Measurements from ENCODE around the gene MAPK11.
A peak's percentile ranks its signal among the peaks of the same experiment; 100 is the strongest.

MAPK11 gene

DNA sequence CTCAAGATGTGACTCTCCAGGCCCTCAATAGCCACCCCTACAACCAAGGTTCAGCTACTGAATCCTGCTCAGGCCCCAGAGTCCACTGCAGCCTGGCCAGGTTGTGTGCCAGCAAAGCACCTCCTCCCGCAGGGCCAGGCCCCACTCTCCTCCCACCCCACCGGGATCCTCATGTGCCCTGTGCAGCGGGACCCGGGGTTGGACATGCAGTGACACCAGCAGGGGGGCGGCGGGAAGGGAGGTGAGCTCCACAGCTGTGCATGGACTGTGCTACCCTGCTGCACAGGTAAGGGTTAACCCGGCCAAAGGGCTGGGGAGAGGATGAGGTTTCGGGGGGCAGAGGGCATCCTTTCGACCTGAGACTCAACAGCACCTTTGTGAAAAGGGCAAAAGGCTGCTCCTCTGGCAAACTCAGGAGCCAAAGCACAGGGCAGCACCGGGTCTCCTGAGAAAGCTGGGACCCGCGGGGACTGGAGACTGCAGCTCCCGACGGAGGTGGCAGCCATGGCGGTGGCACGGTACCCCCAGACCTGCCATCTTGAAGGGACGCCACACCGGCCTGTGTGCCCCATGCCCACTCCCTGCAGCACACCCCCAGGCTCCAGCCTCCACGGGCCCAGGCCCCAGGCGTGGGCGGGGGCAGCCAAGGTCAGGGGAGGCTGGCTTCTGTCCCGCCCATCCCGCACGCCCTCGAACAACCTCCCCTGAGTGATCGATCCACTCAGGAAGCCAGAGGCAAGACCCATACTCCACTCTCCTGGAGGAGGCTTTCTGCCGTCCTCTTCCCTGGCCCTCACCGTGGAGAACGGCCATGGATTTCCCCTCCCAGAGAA, 26.7 kb upstream of the MAPK11 start:
- no peak for DNase-seq (ENCODE audit: extremely low read depth, low read depth)
- H3K4me3 ChIP-seq (replicated peaks; ENCODE audit: low read depth, low read length): no peak overlapping the region
- TF ChIP-seq, protein P1, sequence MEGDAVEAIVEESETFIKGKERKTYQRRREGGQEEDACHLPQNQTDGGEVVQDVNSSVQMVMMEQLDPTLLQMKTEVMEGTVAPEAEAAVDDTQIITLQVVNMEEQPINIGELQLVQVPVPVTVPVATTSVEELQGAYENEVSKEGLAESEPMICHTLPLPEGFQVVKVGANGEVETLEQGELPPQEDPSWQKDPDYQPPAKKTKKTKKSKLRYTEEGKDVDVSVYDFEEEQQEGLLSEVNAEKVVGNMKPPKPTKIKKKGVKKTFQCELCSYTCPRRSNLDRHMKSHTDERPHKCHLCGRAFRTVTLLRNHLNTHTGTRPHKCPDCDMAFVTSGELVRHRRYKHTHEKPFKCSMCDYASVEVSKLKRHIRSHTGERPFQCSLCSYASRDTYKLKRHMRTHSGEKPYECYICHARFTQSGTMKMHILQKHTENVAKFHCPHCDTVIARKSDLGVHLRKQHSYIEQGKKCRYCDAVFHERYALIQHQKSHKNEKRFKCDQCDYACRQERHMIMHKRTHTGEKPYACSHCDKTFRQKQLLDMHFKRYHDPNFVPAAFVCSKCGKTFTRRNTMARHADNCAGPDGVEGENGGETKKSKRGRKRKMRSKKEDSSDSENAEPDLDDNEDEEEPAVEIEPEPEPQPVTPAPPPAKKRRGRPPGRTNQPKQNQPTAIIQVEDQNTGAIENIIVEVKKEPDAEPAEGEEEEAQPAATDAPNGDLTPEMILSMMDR (IDR thresholded peaks at IDR 0.05; ENCODE audit: low read depth, low read length, missing control alignments): no peak

DNA sequence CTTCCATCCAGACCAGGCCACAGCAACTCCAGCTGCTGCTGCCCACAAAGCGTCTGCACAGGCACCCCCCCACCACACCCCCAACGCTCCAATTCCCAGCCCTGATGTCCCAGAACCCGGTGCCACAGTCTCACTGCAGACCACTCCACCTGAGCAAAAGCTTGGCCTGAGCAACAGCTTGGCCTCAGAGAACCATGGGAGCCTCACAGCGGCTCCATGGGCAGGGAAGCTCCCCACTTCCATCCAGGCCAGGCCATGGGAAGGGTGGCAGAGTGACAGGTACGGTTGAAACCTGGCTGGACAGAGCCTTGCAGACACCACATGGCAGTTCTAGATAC, 24.1 kb upstream of the MAPK11 start:
- no peak for DNase-seq (ENCODE audit: extremely low read depth, low read depth)
- TF ChIP-seq, protein P1 (IDR thresholded peaks at IDR 0.05; ENCODE audit: low read depth, low read length, missing control alignments): no peak
- peak overlapping the region; percentile 32 for H3K4me3 ChIP-seq (replicated peaks; ENCODE audit: low read depth, low read length)

DNA sequence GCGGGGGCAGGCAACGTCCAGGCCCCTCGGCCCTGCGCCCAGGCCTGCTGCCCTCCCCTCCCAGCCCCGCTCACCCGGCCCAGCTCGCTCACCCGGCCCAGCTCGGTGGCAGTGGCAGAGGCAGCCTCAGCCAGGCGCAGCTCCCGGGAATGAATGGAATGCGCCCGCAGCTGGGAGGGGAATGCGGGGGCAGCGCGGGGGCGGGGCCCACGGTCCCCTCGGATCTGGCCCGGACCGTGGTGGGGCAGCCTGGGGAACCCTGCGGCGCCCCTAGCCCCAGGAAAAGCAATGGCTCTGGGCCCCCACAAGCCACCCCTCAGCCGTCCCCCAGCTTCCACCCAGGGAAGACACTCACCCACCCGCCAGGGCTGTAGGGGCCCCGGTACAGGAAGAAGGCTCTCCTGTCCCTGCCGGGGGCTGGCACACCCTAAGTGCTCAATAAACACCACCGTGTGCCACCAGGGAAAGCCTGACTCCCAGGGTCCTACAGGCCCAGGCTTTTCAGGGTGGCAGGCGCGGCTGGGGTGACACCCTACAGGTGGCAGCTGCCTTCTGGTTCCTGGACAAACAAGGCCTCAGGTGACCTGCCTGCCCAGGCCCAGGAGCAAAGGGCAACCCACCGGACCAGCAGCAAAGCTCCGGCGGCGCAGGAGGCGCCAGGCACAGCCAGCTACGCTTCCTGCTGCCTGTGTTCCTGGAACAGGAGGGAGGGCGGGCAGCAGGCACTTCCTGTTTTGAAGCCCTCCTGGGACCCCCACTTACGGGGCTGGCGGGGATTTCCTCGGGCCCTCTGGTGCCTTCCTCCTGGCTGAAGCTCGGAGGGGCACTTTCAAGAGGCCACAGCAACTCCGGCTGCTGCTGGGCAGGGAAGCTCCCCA, 23.5 kb upstream of the MAPK11 start:
- TF ChIP-seq, protein P1 (IDR thresholded peaks at IDR 0.05; ENCODE audit: low read depth, low read length, missing control alignments): no peak
- DNase-seq (ENCODE audit: extremely low read depth, low read depth): no peak
- H3K4me3 ChIP-seq (replicated peaks; ENCODE audit: low read depth, low read length): peak overlapping the region; percentile 32

DNA sequence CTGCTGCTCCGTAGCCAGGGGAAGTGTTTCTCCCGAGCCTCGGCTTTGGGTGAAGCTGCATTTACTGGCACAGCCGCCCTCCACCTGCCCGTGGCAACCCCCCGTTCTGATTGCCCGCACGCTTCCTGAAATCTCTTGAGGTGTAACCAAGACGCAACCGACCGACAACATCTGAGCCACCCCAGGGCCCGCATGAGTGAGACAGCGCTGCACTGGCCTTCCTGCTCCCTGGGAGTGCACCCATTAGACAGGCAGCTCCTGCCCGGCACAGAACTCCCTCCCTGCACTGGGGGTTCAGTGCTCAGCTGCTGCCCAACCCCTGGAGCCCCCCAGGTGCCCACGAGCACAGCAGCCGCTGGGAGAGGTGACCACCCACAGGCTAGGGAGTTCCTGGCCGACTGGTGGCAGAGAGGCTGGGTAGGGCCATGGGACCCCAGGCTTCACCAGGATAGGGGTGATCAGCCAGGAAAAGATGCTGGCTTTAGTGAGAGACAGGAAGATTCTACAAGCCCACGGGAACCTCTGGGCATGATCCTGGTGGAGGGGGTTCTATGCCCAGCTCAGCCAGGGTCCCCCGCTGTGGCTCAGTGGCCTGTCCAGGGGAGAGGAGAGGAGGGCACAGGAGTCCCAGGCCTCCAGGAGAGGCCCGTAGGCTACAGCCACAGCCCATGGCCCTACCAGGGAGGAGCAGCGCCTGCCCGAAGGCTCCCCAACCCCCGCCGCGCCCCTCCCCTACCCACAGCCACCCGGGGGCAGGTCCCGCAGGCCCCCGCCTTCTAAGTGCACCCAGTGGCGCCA, 22.7 kb upstream of the MAPK11 start:
- H3K4me3 ChIP-seq (replicated peaks; ENCODE audit: low read depth, low read length): peak overlapping the region; percentile 32
- TF ChIP-seq, protein P1 (IDR thresholded peaks at IDR 0.05; ENCODE audit: low read depth, low read length, missing control alignments): no peak

DNA sequence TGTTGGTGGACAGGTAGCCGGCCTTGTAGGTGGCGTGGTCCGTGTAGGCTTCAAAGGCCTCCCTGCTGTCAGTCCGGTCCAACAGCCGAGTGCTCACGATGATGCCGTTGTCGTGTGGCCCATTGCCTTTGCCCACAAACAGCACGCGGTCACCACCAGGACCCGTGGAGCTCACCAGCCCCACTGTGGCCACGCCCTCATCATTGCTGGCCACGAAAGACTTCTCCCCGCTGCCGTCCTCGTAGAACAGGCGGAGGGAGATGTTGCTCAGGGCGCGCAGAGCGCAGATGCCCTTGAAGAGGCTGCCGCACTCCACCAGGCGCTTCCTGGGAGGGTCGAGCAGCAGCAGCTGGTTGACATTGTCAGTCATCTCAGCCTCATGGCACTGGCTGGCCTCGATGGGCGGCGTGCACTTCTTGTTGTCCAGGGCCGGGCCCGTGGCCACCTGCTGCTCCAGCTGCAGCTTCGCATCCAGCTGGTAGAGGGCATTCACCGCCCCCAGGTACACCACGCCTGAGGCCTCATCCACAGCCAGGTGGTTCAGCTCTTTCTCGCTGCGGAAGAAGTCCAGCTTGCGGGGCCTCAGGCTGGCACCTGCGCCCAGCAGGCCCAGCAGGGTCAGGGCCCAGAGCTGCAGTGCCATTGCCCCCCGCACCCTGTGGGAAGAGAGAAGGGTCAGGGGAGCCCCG, 19.9 kb upstream of the MAPK11 start:
- no peak overlapping the region for H3K4me3 ChIP-seq (replicated peaks; ENCODE audit: low read depth, low read length)
- no peak for DNase-seq (ENCODE audit: extremely low read depth, low read depth)
- TF ChIP-seq, protein P1 (IDR thresholded peaks at IDR 0.05; ENCODE audit: low read depth, low read length, missing control alignments): no peak

More for the DNA sequence above, 22.7 kb upstream of the MAPK11 start:
- no peak for DNase-seq (ENCODE audit: extremely low read depth, low read depth)

All from HFF-Myc (cell line).